ENCODE results near the gene IFIT2.
"Not testable (repeated sequence)": the region's sequence is repeated elsewhere in the genome, so short reads cannot be mapped to it uniquely, and the experiment has no call there.

IFIT2 gene, protein sequence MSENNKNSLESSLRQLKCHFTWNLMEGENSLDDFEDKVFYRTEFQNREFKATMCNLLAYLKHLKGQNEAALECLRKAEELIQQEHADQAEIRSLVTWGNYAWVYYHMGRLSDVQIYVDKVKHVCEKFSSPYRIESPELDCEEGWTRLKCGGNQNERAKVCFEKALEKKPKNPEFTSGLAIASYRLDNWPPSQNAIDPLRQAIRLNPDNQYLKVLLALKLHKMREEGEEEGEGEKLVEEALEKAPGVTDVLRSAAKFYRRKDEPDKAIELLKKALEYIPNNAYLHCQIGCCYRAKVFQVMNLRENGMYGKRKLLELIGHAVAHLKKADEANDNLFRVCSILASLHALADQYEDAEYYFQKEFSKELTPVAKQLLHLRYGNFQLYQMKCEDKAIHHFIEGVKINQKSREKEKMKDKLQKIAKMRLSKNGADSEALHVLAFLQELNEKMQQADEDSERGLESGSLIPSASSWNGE

DNA sequence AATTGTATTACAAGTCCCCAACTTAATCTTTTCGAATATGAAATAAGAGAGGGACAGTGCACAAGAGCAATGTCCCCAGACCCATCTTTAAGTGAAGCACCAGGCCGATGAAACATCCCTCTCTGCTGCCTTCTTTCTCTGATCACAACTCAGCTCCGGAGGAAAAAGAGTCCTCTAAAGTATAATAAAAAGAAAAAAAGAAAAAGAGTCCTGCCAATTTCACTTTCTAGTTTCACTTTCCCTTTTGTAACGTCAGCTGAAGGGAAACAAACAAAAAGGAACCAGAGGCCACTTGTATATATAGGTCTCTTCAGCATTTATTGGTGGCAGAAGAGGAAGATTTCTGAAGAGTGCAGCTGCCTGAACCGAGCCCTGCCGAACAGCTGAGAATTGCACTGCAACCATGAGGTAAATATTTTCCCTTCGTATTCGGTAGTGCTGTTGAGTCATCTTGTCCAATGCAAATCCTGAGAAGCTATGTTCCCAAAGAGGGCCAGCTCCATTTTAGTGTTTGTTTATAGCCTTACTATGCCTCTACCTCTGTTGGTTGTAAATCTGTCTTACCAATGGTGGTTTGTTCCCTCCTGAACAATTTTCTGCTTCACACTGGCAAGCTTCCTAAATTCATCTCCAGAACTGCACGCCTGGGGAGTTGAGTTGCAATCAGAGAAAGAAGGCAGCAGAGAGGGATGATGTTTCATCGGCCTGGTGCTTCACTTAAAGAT, at the start of gene IFIT2:
TSS of gene IFIT2 (plus strand) at position 326 of the 725 bp plus-strand sequence. CDS start at position 404, 78 bp downstream.
- DNase-seq: peak in 29 of 56 donors; percentile 8 to 81 (median 45)

DNA sequence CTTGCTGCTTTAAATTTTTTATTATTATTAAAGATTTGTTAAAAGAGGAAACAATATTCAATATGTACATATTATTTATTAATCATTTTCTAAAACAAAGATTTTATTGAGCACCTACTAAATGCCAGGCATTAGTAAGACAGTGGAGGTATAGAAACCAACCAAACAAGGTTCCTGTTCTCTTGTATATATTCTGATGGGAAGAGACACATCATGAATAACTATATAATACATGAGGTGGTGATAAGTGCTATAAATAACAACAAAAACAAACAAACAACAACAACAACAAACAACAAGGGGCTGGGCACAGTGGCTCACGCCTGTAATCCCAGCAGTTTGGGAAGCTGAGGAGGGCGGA, 49.6 kb upstream of the IFIT2 start:
- no peak for DNase-seq

DNA sequence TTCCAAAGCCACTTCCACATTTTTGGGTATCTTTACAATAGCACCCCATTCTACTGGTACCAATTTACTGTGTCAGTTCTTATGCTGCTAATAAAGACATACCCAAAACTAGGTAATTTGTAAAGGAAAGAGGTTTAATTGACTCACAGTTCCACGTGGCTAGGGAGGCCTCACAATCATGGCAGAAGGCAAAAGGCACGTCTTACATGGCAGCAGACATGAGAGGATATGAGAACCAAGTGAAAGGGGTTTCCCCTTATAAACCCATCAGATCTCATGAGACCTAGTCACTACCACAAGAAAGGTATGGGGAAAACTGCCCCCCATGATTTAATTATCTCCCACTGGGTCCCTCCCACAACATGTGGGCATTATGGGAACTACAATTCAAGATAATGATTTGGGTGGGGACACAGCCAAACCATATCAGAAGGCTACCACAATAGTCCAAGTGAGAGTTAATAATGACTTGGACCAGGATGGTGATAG, 46.7 kb upstream of the IFIT2 start:
- DNase-seq: not testable (repeated sequence)

DNA sequence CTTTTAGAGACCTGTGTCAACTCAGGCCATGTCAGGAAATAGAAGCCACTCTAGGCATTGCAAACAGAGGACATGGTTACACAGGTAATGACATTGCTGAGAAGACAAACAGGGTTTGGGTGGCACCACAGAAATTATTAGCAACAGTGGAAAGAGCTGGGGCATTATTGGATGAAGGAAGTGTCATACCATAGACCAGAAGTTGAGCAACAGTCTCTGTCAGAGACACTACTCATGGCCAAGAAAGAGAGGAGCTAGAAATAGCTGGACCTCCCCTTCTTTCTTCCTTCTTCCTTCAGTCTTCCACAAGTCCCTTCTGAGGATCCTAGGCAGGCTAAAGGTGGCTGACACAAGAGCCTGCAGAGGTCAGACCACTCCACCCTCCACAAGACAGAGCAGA, 46.1 kb upstream of the IFIT2 start:
- no peak for DNase-seq

DNA sequence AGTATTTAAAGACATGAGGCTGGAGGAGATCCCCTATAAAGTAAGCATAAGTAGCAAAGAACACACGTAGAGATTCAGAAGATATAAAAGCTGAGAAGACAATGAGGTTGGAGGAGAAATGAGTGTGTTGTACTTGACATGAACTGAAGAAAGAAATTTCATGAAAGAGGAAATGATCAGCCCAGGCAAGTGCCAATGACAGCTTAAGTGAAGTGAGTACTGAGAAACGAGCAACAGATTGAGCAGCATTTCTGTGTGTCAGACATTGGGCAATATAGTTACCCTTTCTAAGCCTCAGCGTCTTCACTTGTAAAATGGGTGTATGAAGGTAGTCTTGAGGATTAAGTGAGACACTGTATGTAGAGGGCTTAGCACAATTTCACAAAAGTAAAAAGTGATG, 45.5 kb upstream of the IFIT2 start:
- no peak for DNase-seq

DNA sequence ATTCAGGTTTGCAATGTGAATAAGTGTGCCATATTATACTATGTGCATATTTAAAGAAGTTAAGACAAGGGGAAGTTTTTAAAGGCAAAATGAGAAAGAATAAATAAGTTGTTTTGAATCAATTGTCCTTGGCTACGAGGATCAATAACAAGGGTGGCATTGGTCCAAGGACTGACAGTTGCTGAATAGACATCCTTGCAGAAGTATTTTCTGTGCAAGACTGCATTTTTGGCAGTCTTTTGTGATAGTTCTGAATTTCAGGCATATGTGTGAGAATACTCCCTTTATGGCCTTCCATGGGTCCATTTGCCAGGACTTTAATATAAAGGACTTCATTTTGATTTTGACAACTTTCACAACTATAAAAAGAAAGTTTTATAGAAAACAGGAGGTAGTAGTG, 44.9 kb upstream of the IFIT2 start:
- no peak for DNase-seq

DNA sequence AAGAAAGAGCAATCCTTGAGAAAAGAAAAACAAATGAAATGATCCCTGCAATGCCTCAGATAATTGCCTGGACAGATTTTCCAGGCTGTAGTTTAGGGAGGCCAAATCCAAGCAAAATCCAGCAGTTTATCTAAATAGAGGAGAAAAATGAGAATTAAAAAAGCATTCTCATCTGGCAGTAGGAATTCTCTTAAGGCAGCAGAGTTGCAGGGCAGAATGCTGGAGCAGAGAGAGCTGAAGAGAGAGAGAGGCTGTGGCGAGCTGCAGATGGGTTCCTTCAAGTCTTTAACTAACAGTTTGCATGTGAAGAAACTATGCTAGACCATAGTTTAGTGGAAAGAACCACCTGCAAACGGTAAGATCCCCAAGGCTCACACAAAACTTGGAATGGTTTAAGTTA, 44.3 kb upstream of the IFIT2 start:
- DNase-seq: no peak

DNA sequence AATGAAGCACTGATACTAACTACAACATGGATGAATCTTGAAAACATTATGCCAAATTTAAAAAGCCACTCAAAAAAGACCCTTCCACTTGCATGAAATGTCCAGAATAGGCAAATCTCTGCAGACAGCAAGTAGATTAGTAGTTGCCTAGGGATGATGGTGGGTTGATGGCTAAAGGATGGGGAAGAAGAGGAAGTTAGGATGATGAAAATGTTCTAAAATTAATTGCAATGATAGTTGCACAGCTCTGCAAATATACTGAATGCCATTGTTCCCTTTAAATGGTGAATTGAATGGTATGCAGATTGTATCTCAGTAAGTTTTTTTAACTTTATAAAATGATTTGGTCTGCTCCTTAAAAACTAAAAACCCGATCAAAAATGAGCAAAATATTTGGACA, 43.0 kb upstream of the IFIT2 start:
- DNase-seq: no peak

DNA sequence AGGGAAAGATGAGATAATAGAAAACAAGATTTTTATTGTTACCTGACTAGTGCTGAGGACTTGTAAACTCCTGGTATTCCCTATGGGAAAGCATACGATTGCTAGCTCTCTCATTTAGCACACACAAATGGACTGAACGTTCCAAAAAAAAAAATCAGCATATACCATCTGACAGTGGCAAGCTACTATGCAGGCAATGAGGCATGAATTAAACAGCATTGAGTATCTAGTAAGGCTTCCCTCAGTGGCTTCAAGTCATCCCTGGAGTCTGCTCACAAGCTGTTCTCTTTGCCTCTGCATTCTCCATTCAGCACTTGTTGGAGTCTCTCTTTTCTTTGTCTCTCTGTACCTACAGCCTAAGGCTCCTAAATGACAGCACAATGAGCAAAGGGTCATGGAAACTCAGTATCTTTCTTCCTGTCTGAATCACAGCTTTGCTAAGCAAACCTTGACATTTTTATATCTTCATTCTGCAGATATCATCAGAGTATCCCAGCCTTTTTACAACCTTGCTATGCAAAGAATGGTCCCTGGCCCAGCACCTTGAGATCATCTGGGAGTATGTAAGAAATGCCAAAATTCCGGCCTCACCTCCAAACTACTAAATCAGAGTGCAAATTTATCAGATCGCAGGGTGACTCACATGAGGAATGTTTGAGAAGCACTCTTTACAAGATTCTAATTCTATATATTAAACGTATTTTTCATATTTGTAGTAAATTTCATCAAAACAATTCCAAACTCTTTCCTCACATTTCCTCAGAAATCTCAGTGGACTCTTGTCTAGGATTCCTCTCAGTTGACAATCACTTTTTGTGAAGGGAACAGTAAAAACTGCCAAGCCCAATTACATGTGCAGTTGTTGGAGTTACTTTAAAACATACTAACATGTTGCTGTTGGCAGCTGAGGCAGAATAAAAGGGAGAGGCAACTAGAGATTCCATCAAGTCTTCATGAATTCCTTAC, 39.5 kb upstream of the IFIT2 start:
- no peak for DNase-seq

DNA sequence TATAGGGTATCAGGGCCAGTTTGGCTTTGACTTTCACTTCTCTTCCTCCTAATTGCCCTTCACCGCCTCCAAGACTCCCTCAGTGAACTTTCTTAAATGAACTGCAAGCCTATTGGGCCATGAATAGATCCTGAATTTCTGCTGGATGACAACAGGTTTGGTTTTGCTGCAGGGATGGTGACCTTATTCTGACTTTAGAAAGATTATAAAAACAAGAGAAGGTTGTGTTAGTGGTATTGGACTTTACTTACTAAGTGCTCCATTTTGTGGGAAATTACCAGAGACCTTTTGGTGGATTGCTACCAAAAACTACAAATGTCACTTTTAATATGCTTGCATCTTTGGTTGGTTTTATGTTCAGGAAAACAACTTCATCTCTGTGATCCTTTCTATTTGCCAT, 38.8 kb upstream of the IFIT2 start:
- no peak for DNase-seq

DNA sequence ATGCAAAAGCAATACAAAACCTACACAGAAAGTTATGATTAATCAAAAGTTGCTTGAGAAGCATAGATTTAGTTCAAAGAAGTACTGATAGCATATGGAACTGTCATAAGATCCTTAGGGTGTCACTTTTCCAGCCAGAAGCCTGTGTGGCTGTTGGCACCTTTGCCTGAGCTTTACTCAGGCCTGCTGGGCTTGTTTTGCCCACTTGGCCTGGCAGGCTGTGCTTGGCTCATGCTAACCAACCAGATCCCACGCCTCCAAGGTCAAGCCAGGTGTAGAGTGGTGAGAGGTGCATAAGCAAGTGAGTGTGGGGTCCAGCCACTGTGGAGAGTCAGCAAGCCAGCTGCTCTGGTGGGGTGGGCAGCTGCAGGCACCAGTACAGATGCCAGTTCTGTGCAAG, 38.3 kb upstream of the IFIT2 start:
- no peak for DNase-seq

DNA sequence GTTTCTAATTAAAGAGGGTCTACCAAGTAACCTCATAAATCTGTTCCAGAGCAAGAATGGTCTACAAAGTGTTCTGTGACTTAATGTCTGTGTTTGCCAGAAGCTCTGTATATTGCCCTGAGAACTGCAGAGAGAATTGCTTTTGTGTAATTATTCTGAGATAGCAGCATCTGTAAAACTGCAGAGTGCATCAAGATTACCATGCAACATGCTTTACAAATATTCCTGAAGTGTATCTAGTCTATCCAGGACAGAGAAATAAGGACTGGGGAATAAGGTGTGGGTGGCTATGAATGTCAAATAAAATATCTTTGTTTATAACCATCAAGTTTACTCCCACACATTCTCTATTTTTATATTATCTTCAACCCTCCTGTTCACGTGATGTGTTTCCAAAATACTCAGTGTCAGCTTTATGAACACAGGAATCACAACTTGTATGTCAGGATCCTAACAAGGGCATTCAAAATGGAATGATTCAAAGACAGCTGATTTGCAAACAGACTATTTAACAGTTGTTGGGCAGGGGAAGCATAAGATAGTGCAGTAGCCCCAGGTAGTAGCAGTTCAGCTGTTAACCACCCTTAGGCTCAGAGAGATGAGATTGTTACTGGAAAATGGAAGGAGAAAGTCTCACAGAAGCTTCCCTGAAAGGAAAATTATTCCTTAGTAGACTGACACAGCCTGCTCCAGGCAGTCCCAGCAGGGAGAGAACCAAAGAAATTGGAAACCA, 35.0 kb upstream of the IFIT2 start:
- no peak for DNase-seq

DNA sequence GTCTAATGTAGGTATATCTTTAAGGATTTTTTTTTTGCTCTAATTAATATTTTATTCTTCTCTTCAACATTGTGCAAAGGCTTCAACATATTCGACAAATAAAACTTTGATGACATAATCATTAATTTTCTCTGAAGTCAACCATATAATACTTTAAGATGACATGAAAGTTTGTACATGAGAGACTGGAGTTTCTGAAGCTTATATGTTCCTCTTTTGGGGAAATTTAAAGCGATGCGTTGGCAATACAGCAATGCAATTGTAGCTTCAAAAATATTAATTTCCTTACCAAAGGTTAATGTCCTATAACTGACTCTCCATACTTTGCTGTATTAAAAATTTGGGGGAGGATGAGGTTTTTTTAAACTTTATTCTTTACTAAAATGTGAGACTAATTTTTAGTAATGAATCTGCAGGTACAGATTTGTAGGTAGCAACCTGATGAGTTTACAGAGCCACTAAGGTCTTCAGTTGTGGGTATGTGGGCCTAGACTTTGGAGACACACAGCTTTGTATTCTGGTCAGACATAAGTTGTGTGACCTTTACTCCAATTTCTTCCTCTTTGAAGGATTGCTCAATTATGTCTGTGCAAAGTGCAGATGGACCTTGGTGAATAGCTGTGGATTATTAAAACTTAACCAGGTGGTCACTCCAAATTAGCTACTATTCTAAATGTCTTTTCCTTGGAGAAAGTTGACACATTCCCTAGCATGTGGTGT, 32.3 kb upstream of the IFIT2 start:
- no peak for DNase-seq

DNA sequence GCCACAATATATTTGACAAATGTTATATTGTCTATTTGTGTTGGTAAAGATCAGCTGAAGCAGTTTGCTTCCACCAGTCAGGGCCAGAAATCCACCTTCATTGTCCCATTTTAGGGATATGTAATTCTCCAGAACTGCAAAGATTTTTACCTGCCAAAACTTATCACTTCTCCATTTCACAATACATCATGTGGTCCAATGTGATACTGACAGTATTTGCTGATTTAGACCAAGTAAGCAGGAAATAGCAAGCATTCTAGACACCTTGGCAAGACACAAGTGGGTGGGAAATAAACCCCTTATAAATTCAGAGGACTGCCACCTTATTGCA, 31.7 kb upstream of the IFIT2 start:
- DNase-seq: no peak

DNA sequence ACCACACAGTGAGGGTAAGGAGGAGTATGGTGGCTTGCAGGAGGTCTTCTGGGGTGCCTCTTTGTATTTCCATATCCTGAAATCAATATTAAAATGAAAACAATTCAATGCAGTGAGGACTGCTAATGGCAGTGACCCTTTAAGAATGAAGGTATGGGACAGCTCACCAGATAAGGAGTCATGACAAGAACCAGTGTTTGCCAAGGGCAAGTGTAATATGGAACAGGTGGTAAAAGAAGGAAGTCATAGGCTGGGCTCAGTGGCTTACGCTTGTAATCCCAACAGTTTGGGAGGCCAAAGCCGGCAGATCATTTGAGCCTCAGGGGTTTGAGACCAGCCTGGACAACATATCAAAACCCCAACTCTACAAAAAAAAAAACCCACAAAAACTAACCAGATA, 30.3 kb upstream of the IFIT2 start:
- no peak for DNase-seq

DNA sequence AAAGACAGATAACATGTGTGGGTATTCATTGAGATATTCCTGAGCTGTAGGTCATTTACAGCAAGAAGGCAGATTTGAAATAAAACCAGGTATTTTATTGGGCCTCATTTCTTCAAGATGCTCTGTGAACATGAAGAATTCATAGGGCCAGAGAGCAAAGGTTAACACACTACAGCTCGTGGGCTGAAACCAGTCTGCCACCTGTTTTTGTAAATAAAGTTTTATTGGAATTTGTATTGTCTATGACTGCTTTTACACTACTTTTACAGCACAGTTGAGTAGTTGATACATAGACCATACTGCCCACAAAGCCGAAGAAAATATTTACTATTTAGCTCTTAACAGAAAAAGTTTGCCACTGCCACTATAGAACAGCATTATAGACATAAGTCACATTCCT, 28.2 kb upstream of the IFIT2 start:
- DNase-seq: no peak

DNA sequence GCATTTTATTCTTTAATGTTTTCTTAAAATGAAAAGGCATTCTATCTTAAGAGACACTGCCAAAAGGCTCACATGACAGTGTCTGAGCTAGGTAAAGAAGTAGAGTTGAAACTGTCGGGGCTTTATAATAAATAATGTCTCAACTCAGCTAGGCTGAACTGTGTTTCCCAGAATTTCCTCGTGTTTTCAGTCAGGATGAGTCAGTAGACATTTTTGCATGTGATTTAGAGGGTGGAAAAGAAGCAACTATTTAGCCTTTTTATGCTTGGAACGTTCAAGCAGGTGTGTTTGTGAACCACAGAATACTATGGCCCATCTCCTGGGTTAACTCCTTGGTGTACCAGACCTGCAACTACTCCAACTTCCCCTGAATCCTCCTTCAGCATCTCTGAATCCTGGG, 26.9 kb upstream of the IFIT2 start:
- no peak for DNase-seq

DNA sequence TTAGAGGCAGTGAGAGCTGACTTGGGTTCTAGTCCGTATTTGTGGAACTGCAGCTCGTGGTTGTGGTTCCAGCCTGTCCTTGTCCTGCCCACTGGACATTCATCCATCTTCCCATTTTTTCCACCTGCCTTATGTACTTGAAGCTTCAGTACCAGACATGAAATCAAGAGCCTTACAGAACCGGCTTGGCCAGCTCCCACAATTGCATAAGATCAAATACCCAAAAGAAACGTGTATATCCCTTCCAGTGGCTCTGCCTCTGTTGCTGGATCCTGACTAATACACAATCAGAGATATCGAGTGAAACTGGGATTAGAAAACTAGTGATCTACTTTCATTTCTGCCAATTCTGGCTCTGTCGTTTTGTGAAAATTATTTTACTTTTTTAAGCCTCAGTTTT, 26.5 kb upstream of the IFIT2 start:
- no peak for DNase-seq

DNA sequence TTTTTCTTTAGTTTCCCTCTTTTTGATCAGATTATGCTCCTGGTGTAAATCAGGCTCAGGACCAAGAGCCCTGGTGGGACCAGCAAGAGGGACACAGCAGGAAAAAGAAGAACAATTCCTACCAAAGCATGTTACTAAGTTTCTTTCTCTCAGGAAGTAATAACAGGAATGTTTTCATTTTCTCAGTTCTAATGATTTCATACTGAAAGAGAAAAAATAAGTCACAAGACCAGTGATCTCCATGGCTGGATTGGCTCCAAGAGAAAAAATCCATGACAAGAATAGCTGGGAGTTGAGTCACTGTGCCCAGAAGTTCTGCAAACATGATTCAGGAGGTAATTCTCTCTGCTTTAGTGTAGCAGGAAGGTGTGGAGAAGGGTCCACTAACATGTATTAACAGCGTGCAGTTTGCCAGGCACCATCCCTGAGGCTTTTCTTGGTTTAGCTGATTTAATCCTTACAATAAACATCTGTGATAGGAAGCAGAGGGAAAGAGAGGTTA, 23.8 kb upstream of the IFIT2 start:
- DNase-seq: peak in 7 of 56 donors; percentile 9 to 46 (median 29)

DNA sequence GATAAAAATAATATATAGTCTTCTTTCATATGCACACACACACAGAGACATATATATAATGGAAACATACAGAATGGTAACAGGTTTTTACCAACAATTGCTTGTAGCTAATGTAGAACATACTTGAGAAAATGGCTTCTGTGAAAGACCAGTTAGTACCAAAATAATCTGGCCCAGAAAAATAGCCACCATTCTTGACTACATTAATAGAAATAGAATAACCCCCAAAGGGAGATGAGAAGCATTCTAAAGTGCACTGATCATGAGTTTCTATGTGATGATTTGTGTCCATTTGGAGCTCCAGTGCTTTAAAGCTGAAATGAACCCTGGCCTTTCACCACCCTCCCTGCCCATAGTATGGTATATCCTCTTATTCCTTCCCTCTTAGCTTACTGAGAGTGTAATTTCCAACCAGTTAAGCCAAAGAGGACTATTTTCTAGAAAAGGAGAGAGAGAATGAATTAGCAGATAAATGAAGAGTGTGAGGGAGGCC, 22.9 kb upstream of the IFIT2 start:
- DNase-seq: no peak

All from amygdala (tissue), 56 donors.